ENCODE measurements around the gene F12. TPM values are rescaled to one million over a fixed set of nuclear protein-coding genes. Genes with fewer than 3 reads are reported as not detected.

Gene F12
- total RNA-seq, 1 experiment from 2014 or later = not detected

GRCh38 chr5:177382423-177383029 lies 26.8 kb downstream of the F12 start:
- intact Hi-C loops (cut with micrococcal nuclease; ENCODE audit: unreplicated experiment) = no loop called here
- no peaks in the 10 kb centered on the region for H3K27me3 ChIP-seq (replicated peaks; ENCODE audit: insufficient read depth, low read depth, low read length, poor library complexity)
- CTCF ChIA-PET = interaction anchor here (0.6 to 1.5 kb wide), 3 partner anchors 8 to 65 kb away, joined by 3 to 6 read pairs (median 4); no protein-coding TSS in a partner anchor
- no peaks in the 10 kb centered on the region for H3K36me3 ChIP-seq (ENCODE audit: insufficient read depth, low read length, poor library complexity, severe bottlenecking)
- POLR2A ChIA-PET (ENCODE audit: low non-redundant PET) = no interaction called here
- H3K9me3 ChIP-seq (ENCODE audit: low read depth, low read length, poor library complexity, severe bottlenecking) = no peaks in the 10 kb centered on the region
- H3K4me3 ChIP-seq (ENCODE audit: low read depth, low read length, poor library complexity, severe bottlenecking) = no peak overlapping the region
- no peak for DNase-seq (ENCODE audit: low spot score)
- no TSS peak for BruUV-seq (replicated peaks)
- no peaks in the 10 kb centered on the region for H3K4me1 ChIP-seq (ENCODE audit: insufficient read depth, low read length, poor library complexity, severe bottlenecking)
- TF ChIP-seq CTCF (conservative IDR thresholded peaks at IDR 0.05; ENCODE audit: low read depth, low read length) (peak; percentile 45), EZH2 (IDR thresholded peaks at IDR 0.05; ENCODE audit: borderline replicate concordance, low read depth, low read length, poor library complexity, severe bottlenecking) (no peak)
- H3K27ac ChIP-seq (ENCODE audit: low read depth, low read length, poor library complexity, severe bottlenecking) = no peak overlapping the region

- Histone ChIP-seq H3K4me3 (ENCODE audit: low read depth, low read length, poor library complexity, severe bottlenecking) (no peak overlapping the region), H3K27me3 (replicated peaks; ENCODE audit: insufficient read depth, low read depth, low read length, poor library complexity) (no peaks in the 10 kb centered on the region), H3K27ac (ENCODE audit: low read depth, low read length, poor library complexity, severe bottlenecking) (no peak overlapping the region), H3K36me3 (ENCODE audit: insufficient read depth, low read length, poor library complexity, severe bottlenecking) (no peaks in the 10 kb centered on the region), H3K4me1 (ENCODE audit: insufficient read depth, low read length, poor library complexity, severe bottlenecking) (no peaks in the 10 kb centered on the region), H3K9me3 (ENCODE audit: low read depth, low read length, poor library complexity, severe bottlenecking) (no peaks in the 10 kb centered on the region)
- DNase-seq (ENCODE audit: low spot score) = no peak
- no peak for TF ChIP-seq EZH2 (IDR thresholded peaks at IDR 0.05; ENCODE audit: borderline replicate concordance, low read depth, low read length, poor library complexity, severe bottlenecking)
- TF ChIP-seq CTCF (conservative IDR thresholded peaks at IDR 0.05; ENCODE audit: low read depth, low read length) = no peak
- intact Hi-C loops (cut with micrococcal nuclease; ENCODE audit: unreplicated experiment) = no loop called here
- ChIA-PET POLR2A (ENCODE audit: low non-redundant PET) (no interaction called here), CTCF (no interaction called here)
- no TSS peak for BruUV-seq (replicated peaks)
These were observed 28.6 kb downstream of the F12 start for GRCh38 chr5:177380805-177381126.

GRCh38 chr5:177378884-177379883 lies 30.2 kb downstream of the F12 start:
- Histone ChIP-seq H3K36me3 (ENCODE audit: insufficient read depth, low read length, poor library complexity, severe bottlenecking) (no peaks in the 10 kb centered on the region), H3K27ac (ENCODE audit: low read depth, low read length, poor library complexity, severe bottlenecking) (no peak overlapping the region), H3K9me3 (ENCODE audit: low read depth, low read length, poor library complexity, severe bottlenecking) (no peaks in the 10 kb centered on the region), H3K4me1 (ENCODE audit: insufficient read depth, low read length, poor library complexity, severe bottlenecking) (no peaks in the 10 kb centered on the region), H3K27me3 (replicated peaks; ENCODE audit: insufficient read depth, low read depth, low read length, poor library complexity) (no peaks in the 10 kb centered on the region), H3K4me3 (ENCODE audit: low read depth, low read length, poor library complexity, severe bottlenecking) (no peak overlapping the region)
- POLR2A ChIA-PET (ENCODE audit: low non-redundant PET) = no interaction called here
- intact Hi-C loops (cut with micrococcal nuclease; ENCODE audit: unreplicated experiment) = no loop called here
- no peak for TF ChIP-seq CTCF (conservative IDR thresholded peaks at IDR 0.05; ENCODE audit: low read depth, low read length)
- TF ChIP-seq EZH2 (IDR thresholded peaks at IDR 0.05; ENCODE audit: borderline replicate concordance, low read depth, low read length, poor library complexity, severe bottlenecking) = no peak
- no TSS peak for BruUV-seq (replicated peaks)
- peak; percentile 34 for DNase-seq (ENCODE audit: low spot score)
- CTCF ChIA-PET = interaction anchor here (0.7 to 2.0 kb wide), 4 partner anchors 10 to 30 kb away, joined by 4 to 8 read pairs (median 6); no protein-coding TSS in a partner anchor

All from A673 (cell line).